Skeletal muscle tissue (tissue), 4 donors: ENCODE data around the gene PRKAR1A. TPM values are rescaled to one million over a fixed set of nuclear protein-coding genes. Genes with fewer than 3 reads are reported as not detected.
A peak's percentile ranks its signal among the peaks of the same experiment; 100 is the strongest.
"Not testable (repeated sequence)": the region's sequence is repeated elsewhere in the genome, so short reads cannot be mapped to it uniquely, and the experiment has no call there.

Experiments used
- H3K27ac ChIP-seq: one replicate; pipeline ENCODE4 v1.7.0; 2013; ENCODE audit warnings: mild to moderate bottlenecking, low read depth, low read length, inconsistent platforms
- H3K27me3 ChIP-seq, 3 donors: one replicate each; pipeline ENCODE4 v1.7.0; 2013; ENCODE audit warnings: low read length in 3 of 3; ENCODE audit not compliant: control insufficient read depth in 3 of 3, insufficient read depth in 3 of 3
- H3K36me3 ChIP-seq, 3 donors: one replicate each; pipeline ENCODE4 v1.7.0; 2013; ENCODE audit warnings: low read length in 3 of 3; ENCODE audit not compliant: control insufficient read depth in 3 of 3, insufficient read depth in 3 of 3
- H3K4me1 ChIP-seq, 3 donors: one replicate each; pipeline ENCODE4 v1.7.0; 2013; ENCODE audit warnings: low read length in 3 of 3, mild to moderate bottlenecking in 3 of 3; ENCODE audit not compliant: control insufficient read depth in 3 of 3, insufficient read depth in 3 of 3
- H3K4me3 ChIP-seq, 3 donors: one replicate each; pipeline ENCODE4 v1.7.0; 2013; ENCODE audit warnings: low read length in 3 of 3
- H3K9ac ChIP-seq, 3 donors: one replicate each; pipeline ENCODE4 v1.7.0; 2013; ENCODE audit warnings: low read length in 3 of 3, mild to moderate bottlenecking in 3 of 3, moderate library complexity in 2 of 3, low read depth in 1 of 3
- H3K9me3 ChIP-seq, 3 donors: one replicate each; pipeline ENCODE4 v1.7.0; 2013; ENCODE audit warnings: low read length in 3 of 3; ENCODE audit not compliant: control insufficient read depth in 3 of 3
- total RNA-seq: library from RNA; depleted of rRNA; stranded (reverse); fragments of >200 nt; gene quantifications from one replicate; pipeline ENCODE4 v1.2.3, GENCODE V29; 2014
- donor health status: Osteomylitis.

PRKAR1A gene
- total RNA-seq, 1 donor from 2014 or later, result 267 TPM

DNA sequence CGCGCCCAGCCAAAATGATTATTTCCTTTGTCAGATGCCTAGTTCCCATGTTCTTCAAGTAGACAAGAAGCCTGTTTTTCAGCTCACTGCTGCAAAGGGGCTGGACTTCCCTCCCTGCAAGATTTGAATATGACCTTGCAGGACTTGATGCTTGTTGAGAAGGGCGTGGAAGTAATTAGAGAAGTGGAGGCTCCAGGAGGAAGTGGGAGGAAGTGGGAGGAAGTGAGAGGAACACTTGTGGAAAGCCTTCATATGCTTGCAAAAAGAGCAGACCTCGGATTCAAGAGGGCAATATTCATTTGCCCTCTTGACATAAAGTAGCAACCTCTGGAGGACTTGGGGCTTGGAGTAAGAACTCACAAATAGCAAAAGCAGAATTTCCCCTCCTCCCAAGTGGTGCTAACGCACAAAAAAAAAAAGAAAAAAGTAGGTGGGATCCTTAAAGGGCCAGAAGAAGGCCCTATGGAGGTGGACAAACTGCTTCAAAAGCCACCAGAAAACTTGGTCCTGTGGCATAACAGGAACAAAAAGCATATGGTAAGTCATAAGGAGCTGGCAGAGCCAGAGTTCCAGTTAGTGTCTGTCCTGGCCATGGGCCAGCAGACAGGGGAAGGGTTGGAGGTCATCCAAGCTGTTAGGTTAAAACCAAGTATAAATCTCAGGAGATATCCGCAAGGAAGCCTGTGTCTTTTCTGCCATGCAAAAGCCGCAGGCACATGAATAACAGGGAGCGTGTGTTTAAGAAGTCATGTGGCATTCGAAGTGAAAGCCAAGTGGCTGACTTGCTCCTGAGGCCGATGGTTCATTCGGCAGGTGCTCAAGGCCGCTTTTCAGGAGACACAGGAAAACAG lies 20.6 kb upstream of the PRKAR1A start:
- Histone ChIP-seq H3K4me3 (no peak overlapping the region), H3K9me3 (no peaks in the 10 kb centered on the region), H3K27me3 (no peaks in the 10 kb centered on the region), H3K36me3 (no peaks in the 10 kb centered on the region), H3K4me1 (peaks cover 7 to 14% (median 10%) of the 10 kb centered on the region in 3 donors), H3K9ac (no peak overlapping the region), H3K27ac (peak overlapping the region; percentile 48)

DNA sequence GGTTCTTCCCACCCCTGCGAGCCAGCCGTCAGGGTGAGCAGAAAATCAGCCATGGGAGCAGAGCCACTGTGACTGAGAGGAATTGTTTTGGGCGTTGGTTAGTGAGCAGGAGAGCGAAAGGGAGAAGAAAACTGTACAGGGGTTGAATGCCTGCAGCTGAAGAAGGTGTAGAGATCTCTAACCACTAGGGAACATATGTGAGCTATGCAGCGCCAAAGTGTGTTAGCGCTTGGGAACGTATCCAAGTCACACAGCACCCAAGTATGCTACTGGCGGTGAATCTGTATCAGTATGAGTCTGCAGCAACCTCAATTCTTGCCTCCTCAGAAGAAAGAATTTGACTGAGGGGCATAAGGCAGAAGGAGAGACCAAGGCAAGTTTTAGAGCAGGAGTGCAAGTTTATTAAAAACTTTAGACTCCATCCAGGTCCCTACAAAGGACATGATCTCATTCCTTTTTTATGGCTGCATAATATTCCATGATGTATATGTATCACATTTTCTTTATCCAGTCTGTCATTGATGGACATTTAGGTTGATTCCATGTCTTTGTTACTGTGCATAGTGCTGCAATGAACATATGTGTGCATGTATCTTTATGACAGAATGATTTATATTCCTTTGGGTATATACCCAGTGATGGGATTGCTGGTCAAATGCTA lies 19.7 kb upstream of the PRKAR1A start:
- peak overlapping the region; percentile 48 for H3K27ac ChIP-seq
- H3K27me3 ChIP-seq, result not testable (repeated sequence)
- peaks cover 7 to 14% (median 10%) of the 10 kb centered on the region in 3 donors for H3K4me1 ChIP-seq

DNA sequence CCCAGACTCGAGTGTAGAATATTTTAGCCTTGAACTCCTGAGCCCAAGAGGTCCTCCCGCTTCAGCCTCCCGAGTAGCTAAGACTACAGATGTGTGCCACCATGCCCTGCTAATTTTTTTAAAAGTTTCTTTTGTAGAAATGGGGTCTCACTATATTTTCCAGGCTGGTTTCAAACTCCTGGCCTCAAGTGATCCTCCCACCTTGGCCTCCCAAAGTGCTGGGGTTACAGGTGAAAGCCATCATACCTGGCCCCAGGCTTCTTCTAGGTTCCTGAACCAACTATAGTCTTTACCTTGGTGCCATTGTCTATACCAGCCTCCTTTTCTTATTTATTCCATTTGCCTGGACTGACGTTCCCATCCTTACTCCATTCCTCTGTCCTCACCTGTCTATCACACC lies 17.1 kb upstream of the PRKAR1A start:
- no peaks in the 10 kb centered on the region for H3K9me3 ChIP-seq
- peaks cover 7 to 18% (median 13%) of the 10 kb centered on the region in 3 donors for H3K4me1 ChIP-seq
- H3K9ac ChIP-seq, result no peak overlapping the region
- H3K27me3 ChIP-seq, result no peaks in the 10 kb centered on the region
- H3K4me3 ChIP-seq, result no peak overlapping the region
- H3K27ac ChIP-seq, result no peak overlapping the region
- no peaks in the 10 kb centered on the region for H3K36me3 ChIP-seq

More for the DNA sequence above, 19.7 kb upstream of the PRKAR1A start:
- H3K4me3 ChIP-seq, H3K9me3 ChIP-seq, H3K9ac ChIP-seq, H3K36me3 ChIP-seq: not testable (repeated sequence)

DNA sequence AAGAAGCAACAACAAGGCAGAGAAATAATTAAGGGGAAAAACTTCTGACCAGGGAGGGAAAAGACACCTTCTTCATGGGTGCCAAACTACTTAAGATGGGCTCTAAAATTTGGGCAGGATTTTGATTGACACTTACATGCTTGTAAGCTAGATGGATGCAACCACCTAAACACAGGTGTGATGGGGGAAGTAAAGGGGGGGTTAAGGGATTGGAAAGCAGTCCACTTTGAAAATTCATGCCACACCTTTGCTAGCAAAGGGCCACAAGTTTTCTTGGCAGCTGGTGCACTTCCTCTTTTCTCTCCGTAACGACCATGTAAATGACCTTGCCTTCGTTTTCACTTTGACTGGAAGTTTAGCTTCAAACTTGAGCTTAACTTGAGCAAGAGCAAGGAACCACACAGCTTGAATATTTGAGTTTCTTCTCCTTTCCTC lies 14.3 kb upstream of the PRKAR1A start:
- peaks cover 2 to 5% (median 3%) of the 10 kb centered on the region in 3 donors for H3K4me1 ChIP-seq
- H3K9ac ChIP-seq, result no peak overlapping the region
- no peak overlapping the region for H3K4me3 ChIP-seq
- H3K27me3 ChIP-seq, result no peaks in the 10 kb centered on the region
- H3K9me3 ChIP-seq, result no peaks in the 10 kb centered on the region
- H3K27ac ChIP-seq, result peak overlapping the region; percentile 46
- H3K36me3 ChIP-seq, result no peaks in the 10 kb centered on the region

DNA sequence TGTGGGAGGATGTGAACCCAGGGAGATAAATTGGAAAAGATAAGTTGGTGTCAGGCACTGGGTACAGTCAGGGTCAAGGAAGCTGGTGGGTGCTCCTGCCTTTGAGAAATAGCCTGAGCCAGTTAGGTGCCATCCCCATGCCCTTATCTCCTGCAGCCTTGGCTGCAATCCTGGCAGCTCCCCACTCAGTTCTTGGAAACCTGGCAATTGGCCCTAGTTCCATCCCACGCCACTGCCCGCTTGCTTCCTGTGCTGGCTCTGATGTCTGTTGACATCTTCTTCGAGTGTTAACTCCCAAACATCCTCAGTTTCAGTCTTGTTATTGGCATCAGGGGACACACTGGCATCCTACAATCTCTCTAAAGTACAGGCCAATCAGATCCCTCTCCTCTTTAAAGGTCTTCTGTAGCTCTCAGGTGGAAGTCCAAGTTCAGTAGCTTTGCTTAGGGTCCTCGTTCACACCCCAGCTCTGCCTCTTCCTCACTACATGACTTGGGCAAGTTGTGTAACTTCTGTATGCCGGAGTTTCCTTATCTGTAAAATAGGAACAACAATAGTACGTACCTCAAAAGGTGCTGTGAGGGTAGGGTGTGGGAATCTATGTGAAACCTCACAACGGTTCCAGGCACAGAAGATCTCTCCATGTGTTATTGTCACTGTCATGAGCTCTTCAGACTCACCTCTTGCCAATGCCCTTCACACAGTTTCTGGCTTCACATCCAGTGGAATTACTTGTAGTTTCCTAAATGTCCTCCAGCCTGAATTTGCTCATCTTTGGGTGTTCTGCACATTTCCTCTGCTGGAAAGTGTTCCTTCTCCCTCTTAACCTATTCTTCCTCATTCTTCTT lies 13.5 kb upstream of the PRKAR1A start:
- Histone ChIP-seq H3K4me3 (no peak overlapping the region), H3K27ac (peak overlapping the region; percentile 46), H3K4me1 (peaks cover 0 to 3% (median 3%) of the 10 kb centered on the region in 3 donors), H3K27me3 (no peaks in the 10 kb centered on the region), H3K36me3 (no peaks in the 10 kb centered on the region), H3K9ac (no peak overlapping the region), H3K9me3 (no peaks in the 10 kb centered on the region)

DNA sequence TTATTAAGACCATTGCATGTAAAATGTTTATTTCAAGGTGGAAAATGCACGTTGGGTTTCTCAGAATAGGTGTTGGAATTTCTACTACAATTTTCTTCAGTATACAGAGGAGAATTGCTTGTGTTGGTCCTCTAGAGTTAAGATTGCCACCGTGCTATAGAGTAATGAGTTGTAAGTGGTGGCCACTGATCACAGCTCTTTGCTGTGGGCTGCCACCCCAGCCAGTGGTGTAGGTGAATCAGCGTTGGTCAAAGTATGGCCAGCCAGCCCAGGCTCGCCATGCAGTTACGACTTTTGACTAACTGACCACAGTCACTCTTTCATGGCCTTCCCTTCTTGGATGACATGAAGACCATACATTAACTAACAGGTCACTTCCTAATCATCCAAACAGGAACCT lies 12.6 kb upstream of the PRKAR1A start:
- Histone ChIP-seq H3K27ac (no peak overlapping the region), H3K9ac (no peak overlapping the region), H3K27me3 (no peaks in the 10 kb centered on the region), H3K9me3 (no peaks in the 10 kb centered on the region), H3K4me1 (peaks cover 0 to 3% (median 3%) of the 10 kb centered on the region in 3 donors), H3K36me3 (no peaks in the 10 kb centered on the region), H3K4me3 (no peak overlapping the region)

DNA sequence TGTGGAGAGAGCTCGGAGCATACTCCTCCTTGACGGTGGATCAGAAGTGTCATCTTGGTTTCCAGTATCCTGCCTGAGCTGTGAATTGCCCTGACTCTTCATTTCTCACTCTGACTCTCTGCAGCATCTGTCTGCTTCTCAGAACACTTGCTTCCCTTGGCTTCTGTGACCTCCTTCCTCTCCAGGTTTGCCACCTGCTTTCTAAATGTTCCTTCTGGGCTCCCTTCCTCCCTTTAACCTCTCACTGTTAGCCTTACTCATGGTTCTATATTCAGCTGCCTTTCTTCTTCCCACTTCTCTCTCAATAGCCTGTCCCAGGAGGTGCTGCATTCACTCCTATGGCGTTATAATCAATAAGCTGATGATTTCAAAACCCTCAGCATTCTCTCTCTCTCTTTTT lies 11.2 kb upstream of the PRKAR1A start:
- Histone ChIP-seq H3K27me3 (no peaks in the 10 kb centered on the region), H3K27ac (no peak overlapping the region), H3K9me3 (no peaks in the 10 kb centered on the region), H3K4me1 (peaks cover 0 to 3% (median 3%) of the 10 kb centered on the region in 3 donors), H3K36me3 (no peaks in the 10 kb centered on the region), H3K9ac (no peak overlapping the region), H3K4me3 (no peak overlapping the region)

DNA sequence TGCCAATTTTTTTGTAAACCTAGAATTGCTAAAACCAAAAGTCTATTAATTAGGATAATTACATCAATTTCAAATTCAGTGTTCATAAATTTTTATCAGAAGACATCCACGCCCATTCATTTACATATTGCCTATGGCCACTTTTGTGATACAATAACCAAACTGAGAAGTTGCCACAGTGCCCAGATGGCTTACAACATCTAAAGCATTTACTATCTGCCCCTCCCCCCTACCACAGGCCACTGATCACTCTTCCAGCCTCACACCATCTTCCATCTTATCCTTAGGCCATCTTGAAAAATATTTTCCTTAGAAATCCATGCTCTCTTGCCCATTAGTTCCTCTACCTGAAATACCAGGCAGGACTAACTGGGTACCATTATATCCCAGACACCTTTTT lies 6.3 kb upstream of the PRKAR1A start:
- Histone ChIP-seq H3K27me3 (no peaks in the 10 kb centered on the region), H3K9me3 (no peaks in the 10 kb centered on the region), H3K4me3 (no peak overlapping the region), H3K36me3 (no peaks in the 10 kb centered on the region), H3K4me1 (peaks cover 16 to 20% (median 18%) of the 10 kb centered on the region in 3 donors), H3K27ac (no peak overlapping the region), H3K9ac (no peak overlapping the region)

DNA sequence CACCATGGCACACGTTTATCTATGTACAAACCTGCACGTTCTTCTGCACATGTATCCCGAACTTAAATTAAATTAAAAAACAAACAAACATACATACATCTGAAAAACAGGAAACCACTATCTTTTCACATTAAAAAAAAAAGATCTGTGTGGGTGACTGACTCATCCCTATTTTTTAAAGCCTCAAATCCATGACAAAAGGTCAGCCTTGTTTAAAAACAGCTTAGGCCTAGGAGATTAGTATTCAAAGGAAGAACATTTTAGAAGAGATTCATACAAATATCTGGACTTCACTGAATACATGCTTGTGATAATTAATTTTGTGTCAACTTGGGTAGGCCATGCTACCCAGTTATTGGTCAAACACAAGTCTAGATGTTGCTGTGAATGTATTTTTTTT lies 4.7 kb upstream of the PRKAR1A start:
- Histone ChIP-seq H3K27ac (no peak overlapping the region), H3K4me3 (no peak overlapping the region)

More for the DNA sequence above, 4.7 kb upstream of the PRKAR1A start:
- no peak overlapping the region for H3K9ac ChIP-seq
- no peaks in the 10 kb centered on the region for H3K27me3 ChIP-seq
- no peaks in the 10 kb centered on the region for H3K36me3 ChIP-seq
- H3K4me1 ChIP-seq, result peaks cover 22 to 27% (median 24%) of the 10 kb centered on the region in 3 donors
- no peaks in the 10 kb centered on the region for H3K9me3 ChIP-seq
